HG02571 (cell line): Measurements from ENCODE around the gene RNF220.

Source experiments
- ATAC-seq: cut with Tn5 transposase; IDR thresholded peaks from one replicate; pipeline ENCODE4 v1.9.1; 2021; ENCODE audit warnings: mild to moderate bottlenecking, moderate library complexity; ENCODE audit not compliant: unreplicated experiment

RNF220 gene

GRCh38 chr1:44405031-44405797 lies at the start of gene RNF220:
Gene RNF220 (plus strand): TSS chr1:44405255.
- no peak for ATAC-seq

DNA sequence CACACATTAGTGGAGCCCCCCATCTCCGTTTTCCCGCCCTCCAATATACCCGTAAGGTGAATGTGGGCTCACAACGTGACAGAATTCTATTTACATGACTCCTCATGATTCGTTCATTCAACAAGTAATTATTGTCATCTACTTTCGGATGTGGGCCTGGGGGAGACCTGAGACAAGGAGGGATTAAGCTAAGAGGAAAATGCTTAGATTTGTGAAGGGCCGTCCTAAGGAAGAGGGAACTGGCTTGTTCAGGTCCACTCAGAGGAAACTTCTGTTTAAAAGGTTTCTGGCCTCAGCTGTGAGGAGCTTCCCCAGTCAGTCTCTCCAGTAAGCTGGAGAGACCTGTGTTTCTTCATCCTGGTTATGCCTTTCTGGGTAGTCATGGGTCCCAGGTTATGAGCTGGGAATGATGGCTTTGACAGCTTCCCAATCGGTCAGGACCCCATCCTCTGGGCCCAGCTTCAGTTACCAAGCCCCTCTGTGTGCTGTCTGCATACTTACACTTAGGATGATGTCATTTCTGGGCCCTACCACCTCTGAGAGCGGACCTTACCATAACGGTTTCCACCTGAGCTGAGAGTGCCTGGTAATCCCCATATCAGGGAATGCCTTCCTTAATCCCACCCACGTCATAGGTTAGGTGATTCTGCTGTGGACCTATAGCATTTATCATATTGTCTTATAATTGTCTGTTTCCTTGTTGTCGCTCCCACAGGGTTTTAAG lies 49.3 kb upstream of the RNF220 start:
- no peak for ATAC-seq

GRCh38 chr1:44357710-44358109 lies 47.3 kb upstream of the RNF220 start:
- no peak for ATAC-seq

GRCh38 chr1:44359234-44359935 lies 45.7 kb upstream of the RNF220 start:
- ATAC-seq, result no peak

- ATAC-seq, result no peak
Measured at GRCh38 chr1:44361478-44361877, 43.6 kb upstream of the RNF220 start.

DNA sequence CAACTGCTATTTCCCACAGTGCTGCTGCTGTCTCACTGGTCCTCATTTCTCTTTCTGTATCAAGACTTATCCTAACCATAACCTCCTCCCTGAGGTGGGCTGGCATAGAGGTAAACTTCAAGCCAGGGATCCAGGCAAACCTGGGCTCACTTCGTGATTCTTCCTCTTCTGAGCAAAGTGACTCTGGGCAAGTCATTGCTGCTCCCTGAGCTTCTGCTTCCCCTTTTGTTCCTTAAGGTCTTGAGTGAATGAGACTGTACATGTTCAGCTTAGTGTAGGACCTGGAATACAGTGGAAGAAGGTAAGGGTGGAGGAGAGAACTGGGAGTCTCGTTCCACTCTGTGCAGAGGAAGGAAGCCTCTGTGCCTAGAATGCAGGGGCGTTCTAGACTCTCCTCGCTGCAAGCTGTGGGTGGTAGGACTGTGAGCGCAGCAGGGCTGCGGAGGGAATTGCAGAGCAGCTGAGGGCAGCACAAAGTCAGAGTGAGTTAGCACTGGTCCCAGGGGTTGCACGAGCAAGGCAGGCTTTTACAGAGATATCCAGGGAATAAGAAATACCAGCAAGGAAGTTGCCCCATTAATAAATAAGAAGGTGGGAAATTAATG lies 38.6 kb upstream of the RNF220 start:
- ATAC-seq, result no peak

- no peak for ATAC-seq
Measured at GRCh38 chr1:44367944-44368343, 37.1 kb upstream of the RNF220 start.

DNA sequence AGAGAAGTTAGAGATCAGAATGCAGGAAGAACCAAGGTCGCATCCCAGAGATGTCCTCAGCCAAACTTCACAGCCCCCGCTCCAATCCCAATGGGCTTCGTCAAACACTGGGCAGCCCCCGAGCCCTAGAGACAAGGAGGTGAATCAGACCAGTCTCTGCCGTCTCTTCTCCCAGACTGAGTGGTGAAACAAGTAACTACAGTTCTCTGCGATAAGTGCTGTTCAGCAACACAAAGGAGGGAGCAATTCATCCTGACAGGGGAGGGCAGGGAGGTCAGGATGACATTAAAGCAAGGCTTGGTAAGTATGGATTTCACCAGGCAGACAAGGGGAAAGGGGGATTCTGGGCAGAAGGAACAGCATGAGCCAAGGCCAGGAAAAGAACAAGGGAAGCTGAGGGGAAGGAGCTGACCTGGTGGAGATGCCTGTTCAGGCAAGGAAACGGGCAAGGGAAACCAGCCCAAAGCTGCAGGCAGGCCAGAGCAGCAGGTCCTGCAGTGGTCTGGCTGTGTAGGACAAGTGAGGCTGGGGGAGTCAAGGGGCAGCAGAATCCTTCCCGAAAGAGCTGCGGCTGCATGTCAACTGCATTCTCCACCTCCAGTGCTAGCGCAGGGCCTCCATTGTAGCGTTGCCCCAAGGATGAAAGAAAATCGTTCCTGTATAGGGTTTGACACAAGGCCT lies 36.4 kb upstream of the RNF220 start:
- no peak for ATAC-seq

GRCh38 chr1:44371206-44371605 lies 33.8 kb upstream of the RNF220 start:
- ATAC-seq, result no peak

- ATAC-seq, result no peak
Measured at GRCh38 chr1:44375547-44375946, 29.5 kb upstream of the RNF220 start.

GRCh38 chr1:44377925-44378784 lies 26.9 kb upstream of the RNF220 start:
- ATAC-seq, result no peak

GRCh38 chr1:44380666-44381177 lies 24.3 kb upstream of the RNF220 start:
- no peak for ATAC-seq

GRCh38 chr1:44388551-44388950 lies 16.5 kb upstream of the RNF220 start:
- ATAC-seq, result no peak

DNA sequence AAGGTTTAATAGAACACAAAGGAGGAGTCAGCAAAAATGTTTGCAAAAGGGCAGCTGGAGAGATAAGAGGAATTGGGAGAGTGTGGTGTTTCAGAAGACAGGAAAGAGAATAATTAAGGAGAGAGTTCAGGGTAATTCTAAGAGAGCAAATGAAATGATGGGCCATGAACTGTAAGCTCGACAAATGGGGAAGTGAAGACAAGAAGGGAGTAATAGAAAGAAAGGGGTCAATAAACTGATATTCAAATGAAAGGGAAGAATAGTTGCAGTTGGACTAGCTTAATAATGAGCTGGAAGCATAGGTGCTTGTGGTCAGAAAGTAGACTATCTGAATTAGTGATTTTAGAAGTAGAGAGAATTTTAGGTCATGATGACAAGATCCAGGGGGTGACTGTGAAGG lies 15.6 kb upstream of the RNF220 start:
- no peak for ATAC-seq

GRCh38 chr1:44390277-44390676 lies 14.8 kb upstream of the RNF220 start:
- ATAC-seq, result no peak

GRCh38 chr1:44401256-44402228 lies 3.5 kb upstream of the RNF220 start:
- ATAC-seq, result no peak

GRCh38 chr1:44405798-44406736 lies 1.0 kb downstream of the RNF220 start:
- no peak for ATAC-seq
